ENCODE measurements around the gene NRROS.

The NRROS gene

DNA sequence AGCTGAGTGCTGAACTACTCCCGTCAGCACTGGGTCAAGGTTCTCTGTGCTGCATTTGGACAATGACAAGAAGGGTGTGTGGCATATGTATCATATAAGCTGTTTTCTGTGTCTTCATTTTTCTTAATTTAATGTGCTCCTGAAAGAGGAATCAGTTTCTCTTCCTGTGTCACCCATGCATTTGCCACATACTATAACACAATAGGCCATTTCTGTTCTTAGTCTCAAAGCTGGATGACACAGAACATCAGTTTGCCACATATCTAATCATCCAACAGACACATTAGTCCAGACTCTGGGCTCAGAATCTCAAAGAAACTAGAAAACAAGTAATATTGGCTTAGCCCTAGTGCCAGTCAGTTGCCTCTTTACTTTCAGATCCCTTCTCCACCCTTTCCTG is 38.4 kb downstream of the NRROS start:
- POLR2A ChIA-PET = no interaction called here

DNA sequence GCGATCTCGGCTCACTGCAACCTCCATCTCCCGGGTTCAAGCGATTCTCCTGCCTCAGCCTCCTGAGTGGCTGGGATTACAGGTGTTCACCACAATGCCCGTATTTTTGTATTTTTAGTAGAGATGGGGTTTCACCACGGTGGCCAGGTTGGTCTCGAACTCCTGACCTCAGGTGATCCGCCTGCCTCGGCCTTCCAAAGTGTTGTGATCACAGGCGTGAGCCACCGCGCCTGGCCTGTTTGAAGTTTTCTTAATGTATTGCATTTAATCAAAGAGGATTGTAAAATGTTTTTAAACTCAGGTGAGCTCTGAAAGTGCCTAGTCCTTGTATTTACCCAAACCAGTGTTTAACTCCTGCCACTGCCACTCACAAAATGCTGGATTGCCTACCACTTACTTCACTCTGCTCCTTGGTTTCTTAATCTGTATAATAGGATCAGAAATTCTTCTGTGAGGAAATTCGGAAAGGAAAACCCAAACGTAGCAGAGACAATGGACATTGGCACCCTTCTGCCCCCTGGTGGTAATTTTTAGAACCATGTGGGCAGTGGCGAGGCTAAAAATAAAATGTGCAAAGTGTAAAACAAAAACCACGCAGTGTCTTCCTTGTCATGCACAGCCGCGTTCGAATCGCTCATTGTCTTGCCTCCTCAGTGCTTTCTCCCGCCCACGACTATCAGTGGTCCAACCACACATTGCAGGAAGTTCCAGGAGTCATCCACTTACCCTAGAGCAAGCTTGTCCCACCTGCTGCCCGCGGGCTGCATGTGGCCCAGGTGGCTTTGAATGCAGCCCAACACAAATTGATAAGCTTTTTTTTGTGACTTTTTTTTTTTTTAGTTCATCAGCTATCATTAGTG is 45.3 kb downstream of the NRROS start:
- POLR2A ChIA-PET = no interaction called here

More for the DNA sequence above, 38.4 kb downstream of the NRROS start:
- TF ChIP-seq FOXK2 (IDR thresholded peaks at IDR 0.05) = no peak
- TF ChIP-seq CTBP1 (IDR thresholded peaks at IDR 0.05; ENCODE audit: borderline replicate concordance) = no peak
- no peak for TF ChIP-seq LEF1 (IDR thresholded peaks at IDR 0.05; ENCODE audit: borderline replicate concordance)
- no peak for TF ChIP-seq TARDBP (IDR thresholded peaks at IDR 0.05)
- CTCF ChIA-PET = interaction anchor here (1.0 kb wide), 1 partner anchor 88 kb away, joined by 3 read pairs; no protein-coding TSS in a partner anchor
- no peak for DNase-seq (ENCODE audit: extremely low spot score)

DNA sequence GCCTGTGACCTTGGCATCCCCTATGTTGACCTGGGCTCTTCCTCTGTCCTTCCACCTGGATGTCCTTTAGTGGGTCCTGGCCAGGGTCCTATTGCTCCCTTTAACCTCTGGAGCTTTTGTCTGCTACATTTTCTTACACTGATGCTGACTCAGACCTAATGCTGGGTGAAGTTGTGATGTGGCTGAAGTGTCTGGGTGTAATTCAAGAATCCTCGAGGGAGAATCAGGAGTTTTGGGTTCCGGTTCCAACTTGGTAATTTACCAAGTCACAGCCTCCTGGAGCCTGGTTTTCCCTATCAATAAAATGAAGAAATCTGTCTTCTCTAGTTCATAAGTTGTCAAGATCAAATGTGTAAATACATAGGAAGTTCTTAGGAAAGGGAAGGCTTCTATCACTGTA is 46.9 kb downstream of the NRROS start:
- no peak for TF ChIP-seq CTBP1 (IDR thresholded peaks at IDR 0.05; ENCODE audit: borderline replicate concordance)
- no peak for TF ChIP-seq L3MBTL2 (conservative IDR thresholded peaks at IDR 0.05)
- TF ChIP-seq BHLHE40 (IDR thresholded peaks at IDR 0.05; ENCODE audit: borderline replicate concordance) = no peak
- TF ChIP-seq ELF4 (IDR thresholded peaks at IDR 0.05) = no peak
- TF ChIP-seq ZNF384 (IDR thresholded peaks at IDR 0.05) = no peak
- TF ChIP-seq HDGF (IDR thresholded peaks at IDR 0.05; ENCODE audit: borderline replicate concordance) = no peak
- TF ChIP-seq TARDBP (IDR thresholded peaks at IDR 0.05) = no peak
- TF ChIP-seq, protein P1, sequence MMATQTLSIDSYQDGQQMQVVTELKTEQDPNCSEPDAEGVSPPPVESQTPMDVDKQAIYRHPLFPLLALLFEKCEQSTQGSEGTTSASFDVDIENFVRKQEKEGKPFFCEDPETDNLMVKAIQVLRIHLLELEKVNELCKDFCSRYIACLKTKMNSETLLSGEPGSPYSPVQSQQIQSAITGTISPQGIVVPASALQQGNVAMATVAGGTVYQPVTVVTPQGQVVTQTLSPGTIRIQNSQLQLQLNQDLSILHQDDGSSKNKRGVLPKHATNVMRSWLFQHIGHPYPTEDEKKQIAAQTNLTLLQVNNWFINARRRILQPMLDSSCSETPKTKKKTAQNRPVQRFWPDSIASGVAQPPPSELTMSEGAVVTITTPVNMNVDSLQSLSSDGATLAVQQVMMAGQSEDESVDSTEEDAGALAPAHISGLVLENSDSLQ (IDR thresholded peaks at IDR 0.05) = no peak
- no peak for TF ChIP-seq LEF1 (IDR thresholded peaks at IDR 0.05; ENCODE audit: borderline replicate concordance)
- TF ChIP-seq FOXM1 (IDR thresholded peaks at IDR 0.05; ENCODE audit: borderline replicate concordance) = no peak
- no peak for TF ChIP-seq FOXA1 (IDR thresholded peaks at IDR 0.05)
- no peak for TF ChIP-seq FOXK2 (IDR thresholded peaks at IDR 0.05)
- ChIA-PET CTCF (interaction anchor here (1.1 kb wide), 1 partner anchor 77 kb away, joined by 3 read pairs; no protein-coding TSS in a partner anchor), POLR2A (no interaction called here)
- no peak for DNase-seq (ENCODE audit: extremely low spot score)

More for the DNA sequence above, 45.3 kb downstream of the NRROS start:
- CTCF ChIA-PET = interaction anchor here (0.7 to 1.9 kb wide), 3 partner anchors 11 to 79 kb away, joined by 3 to 6 read pairs (median 5); no protein-coding TSS in a partner anchor
- TF ChIP-seq, protein P1 (IDR thresholded peaks at IDR 0.05) = no peak
- TF ChIP-seq LEF1 (IDR thresholded peaks at IDR 0.05; ENCODE audit: borderline replicate concordance) = no peak
- no peak for TF ChIP-seq FOXA1 (IDR thresholded peaks at IDR 0.05)
- no peak for TF ChIP-seq CTBP1 (IDR thresholded peaks at IDR 0.05; ENCODE audit: borderline replicate concordance)
- TF ChIP-seq HDGF (IDR thresholded peaks at IDR 0.05; ENCODE audit: borderline replicate concordance) = no peak
- no peak; the same call in 1 of the 2 replicates for TF ChIP-seq L3MBTL2 (conservative IDR thresholded peaks at IDR 0.05)
- no peak for TF ChIP-seq SP1 (IDR thresholded peaks at IDR 0.05)
- no peak for TF ChIP-seq FOXK2 (IDR thresholded peaks at IDR 0.05)
- TF ChIP-seq NFRKB (IDR thresholded peaks at IDR 0.05) = no peak
- TF ChIP-seq TARDBP (IDR thresholded peaks at IDR 0.05) = no peak
- TF ChIP-seq ZNF384 (IDR thresholded peaks at IDR 0.05) = no peak
- TF ChIP-seq SUZ12 (IDR thresholded peaks at IDR 0.05) = no peak
- no peak for TF ChIP-seq BHLHE40 (IDR thresholded peaks at IDR 0.05; ENCODE audit: borderline replicate concordance)
- TF ChIP-seq ELF4 (IDR thresholded peaks at IDR 0.05) = no peak
- no peak for TF ChIP-seq ARNT (IDR thresholded peaks at IDR 0.05)
- TF ChIP-seq FOXM1 (IDR thresholded peaks at IDR 0.05; ENCODE audit: borderline replicate concordance) = no peak
- peak; percentile 47 for DNase-seq (ENCODE audit: extremely low spot score)

DNA sequence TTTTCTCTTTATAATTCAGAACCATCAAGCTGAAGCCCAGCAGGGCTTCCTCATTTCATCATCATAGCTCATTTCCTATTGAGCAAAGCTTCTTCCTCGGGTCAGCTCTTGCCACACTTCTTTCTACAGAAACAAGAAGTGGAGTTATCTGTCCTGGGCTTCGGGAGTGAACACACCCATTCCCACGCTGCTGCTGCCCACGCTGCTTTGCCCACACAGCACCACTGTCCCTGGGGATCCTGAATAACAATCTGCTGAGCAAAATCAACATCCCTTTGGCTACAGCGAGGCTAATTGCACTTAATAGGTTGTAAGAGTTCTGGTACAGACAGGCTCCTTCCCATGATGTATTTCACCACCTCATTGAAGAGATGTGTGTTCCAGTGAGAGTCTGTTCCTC is 48.9 kb downstream of the NRROS start:
- TF ChIP-seq L3MBTL2 (conservative IDR thresholded peaks at IDR 0.05) (no peak), BHLHE40 (IDR thresholded peaks at IDR 0.05; ENCODE audit: borderline replicate concordance) (no peak), TARDBP (IDR thresholded peaks at IDR 0.05) (no peak), HDGF (IDR thresholded peaks at IDR 0.05; ENCODE audit: borderline replicate concordance) (no peak), SP1 (IDR thresholded peaks at IDR 0.05) (no peak), CTBP1 (IDR thresholded peaks at IDR 0.05; ENCODE audit: borderline replicate concordance) (no peak), ARNT (IDR thresholded peaks at IDR 0.05) (no peak), NFRKB (IDR thresholded peaks at IDR 0.05) (no peak)
- POLR2A ChIA-PET = no interaction called here
- no peak for DNase-seq (ENCODE audit: extremely low spot score)
- CTCF ChIA-PET = interaction anchor here (1.7 kb wide), 1 partner anchor 79 kb away, joined by 7 read pairs; no protein-coding TSS in a partner anchor

DNA sequence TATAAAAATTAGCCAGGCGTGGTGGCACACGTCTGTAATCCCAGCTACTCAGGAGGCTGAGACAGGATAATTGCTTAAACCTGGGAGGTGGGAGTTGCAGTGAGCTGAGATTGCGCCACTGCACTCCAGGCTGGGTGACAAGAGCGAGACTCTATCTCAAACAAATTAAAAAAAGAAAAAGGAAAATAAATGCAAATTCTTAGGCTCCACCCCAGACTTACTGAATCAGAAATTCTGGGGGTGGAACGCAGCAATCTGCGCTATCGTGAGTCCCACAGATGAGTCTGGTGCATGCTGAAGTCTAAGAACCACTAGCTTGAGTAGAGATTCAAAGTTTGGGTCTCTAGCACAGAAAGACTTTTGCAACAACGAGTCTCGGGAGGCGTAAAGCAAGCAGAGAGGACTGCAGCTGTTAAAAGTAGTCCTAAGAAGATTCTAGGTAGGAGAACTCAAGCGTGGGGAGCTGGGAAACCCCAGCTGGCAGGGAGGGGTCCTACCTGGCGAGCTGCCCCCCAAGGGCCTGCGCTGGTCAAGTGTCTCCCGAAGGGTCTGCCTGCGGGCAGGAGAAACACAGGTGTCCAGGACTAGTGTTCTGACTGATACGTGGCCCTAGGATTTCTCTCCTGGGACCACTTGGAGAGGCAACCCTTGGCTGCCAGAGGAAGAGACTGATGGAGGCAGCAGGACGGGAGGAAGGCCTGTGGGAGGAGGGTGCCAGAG is 50.6 kb downstream of the NRROS start:
- CTCF ChIA-PET = interaction anchor here (0.9 kb wide), 1 partner anchor 167 kb away, joined by 4 read pairs; no protein-coding TSS in a partner anchor
- POLR2A ChIA-PET = interaction anchor here (1.2 kb wide), 1 partner anchor 23 kb away, joined by 3 read pairs; no protein-coding TSS in a partner anchor
- DNase-seq (ENCODE audit: extremely low spot score) = no peak
- TF ChIP-seq HDGF (IDR thresholded peaks at IDR 0.05; ENCODE audit: borderline replicate concordance) = no peak
- TF ChIP-seq, protein P1 (IDR thresholded peaks at IDR 0.05) = no peak
- no peak for TF ChIP-seq BHLHE40 (IDR thresholded peaks at IDR 0.05; ENCODE audit: borderline replicate concordance)
- no peak for TF ChIP-seq L3MBTL2 (conservative IDR thresholded peaks at IDR 0.05)

DNA sequence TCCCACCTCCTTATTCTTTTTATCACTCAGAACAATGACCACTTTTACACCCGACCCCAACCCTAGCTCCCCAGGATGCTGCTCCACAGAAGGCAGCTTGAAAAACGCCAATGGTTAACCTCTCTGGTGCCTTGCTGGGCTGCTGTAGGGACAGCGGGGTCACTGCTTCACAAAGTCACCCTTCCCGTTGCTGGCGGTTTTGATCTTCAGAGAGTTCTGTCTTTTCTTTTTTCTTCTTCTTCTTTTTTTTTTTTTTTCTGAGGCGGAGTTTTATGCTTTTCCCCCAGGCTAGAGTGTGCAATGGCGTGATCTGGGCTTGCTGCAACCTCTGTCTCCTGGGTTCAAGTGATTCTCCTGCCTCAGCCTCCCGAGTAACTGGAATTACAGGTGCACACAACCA is 51.9 kb downstream of the NRROS start:
- ChIA-PET POLR2A (no interaction called here), CTCF (no interaction called here)
- DNase-seq (ENCODE audit: extremely low spot score) = no peak
- TF ChIP-seq HDGF (IDR thresholded peaks at IDR 0.05; ENCODE audit: borderline replicate concordance) (no peak), SUZ12 (IDR thresholded peaks at IDR 0.05) (no peak), FOXM1 (IDR thresholded peaks at IDR 0.05; ENCODE audit: borderline replicate concordance) (no peak), L3MBTL2 (conservative IDR thresholded peaks at IDR 0.05) (no peak), CTBP1 (IDR thresholded peaks at IDR 0.05; ENCODE audit: borderline replicate concordance) (no peak), NFRKB (IDR thresholded peaks at IDR 0.05) (no peak), FOXA1 (IDR thresholded peaks at IDR 0.05) (no peak), ELF4 (IDR thresholded peaks at IDR 0.05) (no peak)
- TF ChIP-seq, protein P1 (IDR thresholded peaks at IDR 0.05) = no peak

All from HEK293T (cell line).